ENCODE measurements around the gene CACNB1. TPM values are rescaled to one million over a fixed set of nuclear protein-coding genes. Genes with fewer than 3 reads are reported as not detected.
A peak's percentile ranks its signal among the peaks of the same experiment; 100 is the strongest.

Gene CACNB1
- total RNA-seq, 1 donor from 2014 or later: 77.1 TPM

GRCh38 chr17:39175695-39176093 is 21.8 kb downstream of the CACNB1 start:
- Mint-ChIP-seq H3K9me3 (ENCODE audit: unreplicated experiment) (peaks cover 8% of the 10 kb centered on the region), H3K27ac (ENCODE audit: unreplicated experiment) (no peak overlapping the region), H3K27me3 (ENCODE audit: unreplicated experiment) (peaks cover 8% of the 10 kb centered on the region), H3K4me1 (ENCODE audit: low read depth, unreplicated experiment) (peaks cover 14% of the 10 kb centered on the region), H3K36me3 (ENCODE audit: unreplicated experiment) (peaks cover 7% of the 10 kb centered on the region), H3K4me3 (ENCODE audit: unreplicated experiment) (no peak overlapping the region)
- TF ChIP-seq CTCF (IDR thresholded peaks at IDR 0.05; ENCODE audit: partially characterized antibody, unreplicated experiment): no peak
- no peak for DNase-seq

GRCh38 chr17:39174920-39175694 is 22.4 kb downstream of the CACNB1 start:
- peak; percentile 83 for DNase-seq
- peak; percentile 94 for TF ChIP-seq CTCF (IDR thresholded peaks at IDR 0.05; ENCODE audit: partially characterized antibody, unreplicated experiment)
- peaks cover 8% of the 10 kb centered on the region for H3K27me3 Mint-ChIP-seq (ENCODE audit: unreplicated experiment)
- H3K4me1 Mint-ChIP-seq (ENCODE audit: low read depth, unreplicated experiment): peaks cover 14% of the 10 kb centered on the region
- H3K9me3 Mint-ChIP-seq (ENCODE audit: unreplicated experiment): peaks cover 8% of the 10 kb centered on the region
- no peak overlapping the region for H3K27ac Mint-ChIP-seq (ENCODE audit: unreplicated experiment)
- H3K36me3 Mint-ChIP-seq (ENCODE audit: unreplicated experiment): peaks cover 7% of the 10 kb centered on the region
- H3K4me3 Mint-ChIP-seq (ENCODE audit: unreplicated experiment): no peak overlapping the region

DNA sequence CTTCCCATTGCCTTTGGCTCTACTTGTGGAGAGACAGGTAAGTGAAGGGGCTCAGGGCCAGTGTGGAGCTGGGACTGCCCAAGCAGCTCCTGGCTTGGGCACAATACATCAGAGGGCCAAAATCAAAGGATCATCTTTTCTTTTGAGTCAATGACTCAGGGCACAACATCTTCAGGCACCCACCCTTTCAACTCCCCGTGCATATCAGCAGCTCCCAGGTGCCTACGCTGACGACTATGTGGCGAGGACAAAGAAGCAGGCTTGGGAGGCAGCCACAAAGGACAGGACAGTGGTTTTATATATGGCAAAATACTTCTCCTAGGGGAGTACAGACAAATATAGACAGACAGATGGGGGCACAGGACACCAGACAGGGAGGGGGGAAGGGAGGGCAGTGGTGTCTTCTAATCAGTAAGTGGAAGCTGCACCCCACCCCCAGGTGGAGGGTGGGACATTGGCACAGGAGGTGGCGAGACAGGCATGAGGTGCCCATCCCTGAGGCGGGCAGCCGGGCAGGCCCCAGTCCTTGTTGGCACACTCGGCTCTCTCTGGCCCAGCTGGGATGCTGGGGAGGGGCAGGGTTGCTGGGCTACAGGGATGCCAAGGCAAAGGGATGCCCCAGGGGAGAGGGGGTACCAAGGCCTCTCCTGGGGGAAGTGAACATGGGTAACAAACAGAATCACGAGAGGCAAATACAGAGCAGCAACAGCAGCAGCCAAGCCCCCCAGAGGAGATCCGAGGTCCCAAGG is 23.8 kb downstream of the CACNB1 start:
- Mint-ChIP-seq H3K4me1 (ENCODE audit: low read depth, unreplicated experiment) (peaks cover 14% of the 10 kb centered on the region), H3K27me3 (ENCODE audit: unreplicated experiment) (peaks cover 8% of the 10 kb centered on the region), H3K9me3 (ENCODE audit: unreplicated experiment) (peaks cover 8% of the 10 kb centered on the region), H3K27ac (ENCODE audit: unreplicated experiment) (no peak overlapping the region), H3K4me3 (ENCODE audit: unreplicated experiment) (no peak overlapping the region), H3K36me3 (ENCODE audit: unreplicated experiment) (peaks cover 7% of the 10 kb centered on the region)
- no peak for TF ChIP-seq CTCF (IDR thresholded peaks at IDR 0.05; ENCODE audit: partially characterized antibody, unreplicated experiment)
- DNase-seq: no peak

GRCh38 chr17:39173080-39173479 is 24.4 kb downstream of the CACNB1 start:
- no peak overlapping the region for H3K27ac Mint-ChIP-seq (ENCODE audit: unreplicated experiment)
- H3K36me3 Mint-ChIP-seq (ENCODE audit: unreplicated experiment): peaks cover 6% of the 10 kb centered on the region
- DNase-seq: no peak
- no peak overlapping the region for H3K4me3 Mint-ChIP-seq (ENCODE audit: unreplicated experiment)
- peaks cover 14% of the 10 kb centered on the region for H3K4me1 Mint-ChIP-seq (ENCODE audit: low read depth, unreplicated experiment)
- TF ChIP-seq CTCF (IDR thresholded peaks at IDR 0.05; ENCODE audit: partially characterized antibody, unreplicated experiment): no peak
- peaks cover 8% of the 10 kb centered on the region for H3K9me3 Mint-ChIP-seq (ENCODE audit: unreplicated experiment)
- peaks cover 8% of the 10 kb centered on the region for H3K27me3 Mint-ChIP-seq (ENCODE audit: unreplicated experiment)

DNA sequence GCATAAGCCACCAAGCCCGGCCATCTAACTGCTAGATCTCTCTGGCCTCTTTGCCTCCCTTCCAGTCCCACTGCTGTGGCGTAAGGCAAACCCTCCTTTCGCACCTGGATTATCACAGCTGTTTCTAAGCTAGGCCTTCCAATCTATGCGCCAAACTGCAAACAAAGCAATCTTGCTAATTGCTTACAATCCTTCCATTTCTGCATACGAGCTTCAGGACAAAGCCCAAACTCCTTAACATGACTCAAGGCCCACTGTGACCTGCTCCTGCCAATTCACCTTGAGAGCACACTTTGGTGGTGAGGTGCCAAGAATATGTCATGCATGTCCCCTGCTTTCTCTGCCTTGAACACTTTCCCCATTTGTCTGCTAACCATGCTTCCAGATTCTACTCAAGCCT is 25.5 kb downstream of the CACNB1 start:
- Mint-ChIP-seq H3K4me3 (ENCODE audit: unreplicated experiment) (no peak overlapping the region), H3K27me3 (ENCODE audit: unreplicated experiment) (peaks cover 8% of the 10 kb centered on the region)

More for the DNA sequence above, 25.5 kb downstream of the CACNB1 start:
- TF ChIP-seq CTCF (IDR thresholded peaks at IDR 0.05; ENCODE audit: partially characterized antibody, unreplicated experiment): no peak
- Mint-ChIP-seq H3K27ac (ENCODE audit: unreplicated experiment) (no peak overlapping the region), H3K9me3 (ENCODE audit: unreplicated experiment) (peaks cover 8% of the 10 kb centered on the region), H3K36me3 (ENCODE audit: unreplicated experiment) (no peaks in the 10 kb centered on the region), H3K4me1 (ENCODE audit: low read depth, unreplicated experiment) (peaks cover 21% of the 10 kb centered on the region)
- DNase-seq: no peak
